Smooth muscle cell of the pulmonary artery (primary cell): Measurements from ENCODE around the gene SHISAL2B. TPM values are rescaled to one million over a fixed set of nuclear protein-coding genes. Genes with fewer than 3 reads are reported as not detected.

Experiments
- total RNA-seq: library from RNA; depleted of rRNA; stranded (reverse); fragments of >200 nt; gene quantifications from 2 replicates; pipeline ENCODE4 v1.2.3, GENCODE V29; 2014

The SHISAL2B gene
- total RNA-seq = not detected in 2 replicates

GRCh38 chr5:64690417-64691151, at the start of gene SHISAL2B:
SHISAL2B (plus strand) TSS chr5:64690503; CDS start chr5:64690624, 121 bp downstream.

Other genes starting within 250 kb of the SHISAL2B start
- gene RGS7BP, start 184.5 kb upstream of the SHISAL2B start, total RNA-seq = 6.1 and 6.2 TPM in 2 replicates
- 11.8 and 14.1 TPM in 2 replicates for gene SREK1IP1, start 78.2 kb downstream of the SHISAL2B start, total RNA-seq
- 11.3 and 12.6 TPM in 2 replicates for gene CWC27, start 78.4 kb downstream of the SHISAL2B start, total RNA-seq